HepG2 (cell line): ENCODE results near the gene GJD3. TPM values are rescaled to one million over a fixed set of nuclear protein-coding genes. Genes with fewer than 3 reads are reported as not detected.

Experiments
- ATAC-seq: fragments of 200-7000 bp; cut with Tn5 transposase; 3 replicates; pipeline ENCODE4 v1.9.1; 2020; ENCODE audit warnings: mild to moderate bottlenecking, moderate library complexity
- BruUV-seq: library from RNA; stranded (reverse); fragments of 400-500 nt; replicated peaks from 2 replicates; lab custom pipeline; 2021; lab: Mats Ljungman, UMichigan
- CTCF ChIA-PET: fragments of 300-600 bp; formaldehyde crosslinking; extraction: SDS; loops from one replicate; lab custom pipeline; 2021; ENCODE audit warnings: low total read pairs, inconsistent platforms, low intra/inter-chr PET ratio; lab: Yijun Ruan, JAX
- POLR2A ChIA-PET: fragments of 350-600 bp; sonication (Branson Sonifier 250); formaldehyde crosslinking; loops from one replicate; lab custom pipeline; 2020; ENCODE audit warnings: antibody characterized with exemption, inconsistent platforms; lab: Yijun Ruan, JAX
- DNase-seq: peaks from one replicate; pipeline ENCODE4 v3.0.0-alpha.2; 2015; ENCODE audit warnings: low spot score
- FAIRE-seq: peaks from 3 replicates; lab custom pipeline; 2011; peaks lifted over from hg19 to GRCh38; lab: Jason Lieb, UNC
- H2AFZ ChIP-seq: one replicate; pipeline ENCODE4 v1.6.1; 2011; ENCODE audit warnings: low read length, inconsistent platforms
- H3K27ac ChIP-seq: fragments of 300-600 bp; 3 replicates; pipeline ENCODE4 v1.8.0; 2011; ENCODE audit warnings: mixed run types, mild to moderate bottlenecking, mixed read lengths, low read length, inconsistent platforms; ENCODE audit not compliant: insufficient read depth; ENCODE audit errors: extremely low read length
- H3K27me3 ChIP-seq, 2 experiments: fragments of 200-600 bp in 1 of 2; 2 replicates in 1 of 2; 3 replicates in 1 of 2; pipeline versions ENCODE4 v1.6.0 to v1.8.0; 2011; ENCODE audit warnings: low read length in 2 of 2, mild to moderate bottlenecking in 2 of 2, moderate library complexity in 2 of 2, inconsistent platforms in 1 of 2; ENCODE audit not compliant: insufficient read depth in 2 of 2, control insufficient read depth in 1 of 2
- H3K36me3 ChIP-seq, 2 experiments: fragments of 200-600 bp in 1 of 2; replicated peaks in 1 of 2; 2 replicates in 1 of 2; 3 replicates in 1 of 2; pipeline versions ENCODE4 v1.5.1 to v1.8.0; 2011; ENCODE audit warnings: low read length in 2 of 2, inconsistent platforms in 1 of 2; ENCODE audit not compliant: insufficient read depth in 2 of 2, control insufficient read depth in 1 of 2
- H3K4me1 ChIP-seq: 2 replicates; pipeline ENCODE4 v1.5.1; 2012; ENCODE audit warnings: low read length, inconsistent platforms; ENCODE audit not compliant: insufficient read depth
- H3K4me2 ChIP-seq: 2 replicates; pipeline ENCODE4 v1.6.0; 2011; ENCODE audit warnings: low read depth, low read length, inconsistent platforms
- H3K4me3 ChIP-seq, 3 experiments: fragments of 200-600 bp in 1 of 3; sonication (generic), shearing (Covaris generic) in 1 of 3; replicated peaks in 1 of 3; 2 replicates each; pipeline ENCODE4 v1.5.1; 2011 to 2016; ENCODE audit warnings: low read length in 3 of 3, inconsistent platforms in 2 of 3, low read depth in 2 of 3, mild to moderate bottlenecking in 2 of 3, control low read depth in 1 of 3, mixed read lengths in 1 of 3; ENCODE audit not compliant: insufficient read depth in 1 of 3
- H3K79me2 ChIP-seq: one replicate; pipeline ENCODE4 v1.6.1; 2011; ENCODE audit warnings: low read length, inconsistent platforms; ENCODE audit not compliant: insufficient read depth
- H3K9ac ChIP-seq: 2 replicates; pipeline ENCODE4 v1.6.0; 2011; ENCODE audit warnings: mild to moderate bottlenecking, low read depth, low read length, inconsistent platforms; ENCODE audit not compliant: insufficient read depth
- H3K9me3 ChIP-seq: 2 replicates; pipeline ENCODE4 v1.5.1; 2012; ENCODE audit warnings: mild to moderate bottlenecking, low read length
- H4K20me1 ChIP-seq: 2 replicates; pipeline ENCODE4 v1.6.0; 2011; ENCODE audit warnings: inconsistent platforms, mild to moderate bottlenecking, low read length, moderate library complexity; ENCODE audit not compliant: insufficient read depth
- BHLHE40 ChIP-seq: IDR thresholded peaks from 2 replicates; pipeline ENCODE4 v1.6.1; 2011; ENCODE audit warnings: low read length, improper control_type of control experiment
- CREB1 ChIP-seq, 2 experiments: fragments of 450-650 bp in 1 of 2; IDR thresholded peaks; 2 replicates each; pipeline ENCODE4 v1.6.1; 2016 to 2017; ENCODE audit warnings: control low read depth in 1 of 2, mild to moderate bottlenecking in 1 of 2, missing compliant biosample characterization in 1 of 2, missing genetic modification characterization in 1 of 2
- ISL2 ChIP-seq: sonication (generic); formaldehyde crosslinking; IDR thresholded peaks from 2 replicates; pipeline ENCODE4 v1.5.0; 2020; ENCODE audit warnings: missing genetic modification reagents
- NFKBIZ ChIP-seq: IDR thresholded peaks from 2 replicates; pipeline ENCODE4 v1.6.1; 2018; ENCODE audit warnings: missing genetic modification reagents, missing compliant biosample characterization
- NR2F1 ChIP-seq, 2 experiments: fragments of 450-650 bp in 1 of 2; formaldehyde crosslinking in 1 of 2; IDR thresholded peaks; 2 replicates each; pipeline versions ENCODE4 v1.5.0 to v1.6.1; 2016 to 2020; ENCODE audit warnings: mild to moderate bottlenecking in 1 of 2, missing compliant biosample characterization in 1 of 2, missing genetic modification reagents in 1 of 2, moderate library complexity in 1 of 2
- NR2F2 ChIP-seq: IDR thresholded peaks from 2 replicates; pipeline ENCODE4 v1.6.1; 2012; ENCODE audit warnings: low read depth, inconsistent platforms, borderline replicate concordance
- RXRA ChIP-seq: sonication (generic); formaldehyde crosslinking; IDR thresholded peaks from 2 replicates; pipeline ENCODE4 v1.5.1; 2020; ENCODE audit warnings: missing genetic modification reagents
- TBX3 ChIP-seq: fragments of 450-650 bp; IDR thresholded peaks from 2 replicates; pipeline ENCODE4 v1.6.1; 2017; ENCODE audit warnings: antibody characterized with exemption, mild to moderate bottlenecking, inconsistent platforms, borderline replicate concordance
- YEATS4 ChIP-seq: sonication (generic); formaldehyde crosslinking; IDR thresholded peaks from 2 replicates; pipeline ENCODE4 v1.4.0; 2020; ENCODE audit warnings: missing genetic modification reagents, borderline replicate concordance
- ZFP1 ChIP-seq: IDR thresholded peaks from 2 replicates; pipeline ENCODE4 v1.6.1; 2016
- ZFP62 ChIP-seq: sonication (generic); formaldehyde crosslinking; IDR thresholded peaks from 2 replicates; pipeline ENCODE4 v1.4.0; 2020; ENCODE audit warnings: missing genetic modification reagents
- ZNF468 ChIP-seq: sonication (generic); formaldehyde crosslinking; IDR thresholded peaks from 2 replicates; pipeline ENCODE4 v1.8.0; 2022; ENCODE audit warnings: mild to moderate bottlenecking, moderate library complexity, missing genetic modification reagents
- ZNF816 ChIP-seq: sonication (generic); formaldehyde crosslinking; IDR thresholded peaks from 2 replicates; pipeline ENCODE4 v1.8.0; 2022; ENCODE audit warnings: missing genetic modification reagents, mild to moderate bottlenecking, borderline replicate concordance
- WGBS: methylation state at CpG from one replicate; pipeline ENCODE4 v1.1.6; 2017; ENCODE audit warnings: low lambda C conversion rate; 5-methylcytosine and 5-hydroxymethylcytosine counted together
- in situ Hi-C: cut with HindIII; loops from 2 replicates; pipeline ENCODE4 v1.10.0; 2017; ENCODE audit warnings: low pct_unique_long_range_greater_than_20kb; ENCODE audit not compliant: extremely low pct_ligation_motif_present
- intact Hi-C: fragments of 100-400 bp; cut with micrococcal nuclease; formaldehyde crosslinking; loops from one replicate; pipeline ENCODE4 v1.10.0; 2022; ENCODE audit not compliant: unreplicated experiment
- polyA plus RNA-seq, 8 experiments: library from polyadenylated mRNA; depleted of rRNA in 3 of 8; stranded (reverse) in 7 of 8; unstranded in 1 of 8; fragments of >200 nt; fragmentation: Illumina TruSeq in 4 of 8; extraction: Trizol in 4 of 8; gene quantifications; 2 replicates each; pipeline versions ENCODE4 v1.2.1 to v1.2.3, GENCODE V29; 2011 to 2016; ENCODE audit warnings: low read depth in 4 of 8, missing spikeins in 1 of 8, mixed read lengths in 1 of 8; ENCODE audit not compliant: insufficient read depth in 1 of 8
- total RNA-seq, 5 experiments: library from RNA; depleted of rRNA; stranded (reverse); fragments of >200 nt; fragmentation: Illumina TruSeq; extraction: Trizol; gene quantifications; 2 replicates each; pipeline ENCODE4 v1.2.3, GENCODE V29; 2016; ENCODE audit warnings: low read depth in 1 of 5
- TF ChIP-seq, protein P1 (sequence below): sonication (generic); formaldehyde crosslinking; IDR thresholded peaks from 2 replicates; pipeline ENCODE4 v1.9.0; 2022; ENCODE audit warnings: missing genetic modification reagents, mild to moderate bottlenecking, borderline replicate concordance
- TF ChIP-seq, protein P2 (sequence below): sonication (generic); formaldehyde crosslinking; IDR thresholded peaks from 2 replicates; pipeline ENCODE4 v1.4.0; 2020; ENCODE audit warnings: missing genetic modification reagents, low read depth, mild to moderate bottlenecking, borderline replicate concordance
- TF ChIP-seq, protein P3 (sequence below): sonication (generic); formaldehyde crosslinking; IDR thresholded peaks from 2 replicates; pipeline ENCODE4 v1.8.1; 2023; ENCODE audit warnings: missing genetic modification reagents, mild to moderate bottlenecking, borderline replicate concordance

The GJD3 gene
- total and polyA plus RNA-seq, 2 of the 13 experiments (the other 11 are each of a cell fraction or from before 2014, with no cell fraction given) = not detected

DNA sequence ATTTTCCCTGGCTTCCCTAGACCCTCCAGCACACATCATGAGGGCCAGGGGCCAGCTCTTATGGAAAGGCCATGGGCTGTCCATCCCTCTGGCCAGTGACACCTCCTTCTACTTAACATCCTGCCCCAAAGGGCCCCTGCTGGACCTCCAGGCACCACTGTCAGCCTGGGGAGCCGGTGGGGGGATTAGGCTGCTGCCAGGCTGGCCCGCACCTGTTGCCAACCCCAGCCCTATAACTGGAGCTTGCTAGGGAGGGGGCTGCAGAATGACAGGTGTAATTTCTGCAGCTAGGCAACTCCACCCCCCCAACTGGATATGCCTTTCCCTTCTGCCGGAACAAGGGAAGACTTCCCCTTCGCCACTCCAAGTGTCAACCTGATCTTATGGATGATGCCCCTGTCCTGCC is 43.0 kb downstream of the GJD3 start:
- in situ Hi-C loops = no loop called here
- no peak overlapping the region for H2AFZ ChIP-seq
- TF ChIP-seq RXRA (CRISPR knock-in tag) (no peak), ZNF468 (CRISPR knock-in tag) (no peak), YEATS4 (CRISPR knock-in tag) (no peak), TBX3 (no peak), BHLHE40 (no peak), ZNF816 (no peak), NFKBIZ (CRISPR knock-in tag) (no peak), ZFP1 (CRISPR knock-in tag) (no peak), ZFP62 (CRISPR knock-in tag) (no peak), ISL2 (no peak), CREB1 (IDR thresholded peaks at IDR 0.05) (no peak), CREB1 (CRISPR knock-in tag; IDR thresholded peaks at IDR 0.05) (no peak), NR2F1 (CRISPR knock-in tag; IDR thresholded peaks at IDR 0.05) (no peak), NR2F2 (no peak)
- TF ChIP-seq, protein P1, sequence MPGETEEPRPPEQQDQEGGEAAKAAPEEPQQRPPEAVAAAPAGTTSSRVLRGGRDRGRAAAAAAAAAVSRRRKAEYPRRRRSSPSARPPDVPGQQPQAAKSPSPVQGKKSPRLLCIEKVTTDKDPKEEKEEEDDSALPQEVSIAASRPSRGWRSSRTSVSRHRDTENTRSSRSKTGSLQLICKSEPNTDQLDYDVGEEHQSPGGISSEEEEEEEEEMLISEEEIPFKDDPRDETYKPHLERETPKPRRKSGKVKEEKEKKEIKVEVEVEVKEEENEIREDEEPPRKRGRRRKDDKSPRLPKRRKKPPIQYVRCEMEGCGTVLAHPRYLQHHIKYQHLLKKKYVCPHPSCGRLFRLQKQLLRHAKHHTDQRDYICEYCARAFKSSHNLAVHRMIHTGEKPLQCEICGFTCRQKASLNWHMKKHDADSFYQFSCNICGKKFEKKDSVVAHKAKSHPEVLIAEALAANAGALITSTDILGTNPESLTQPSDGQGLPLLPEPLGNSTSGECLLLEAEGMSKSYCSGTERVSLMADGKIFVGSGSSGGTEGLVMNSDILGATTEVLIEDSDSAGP = no peak
- TF ChIP-seq, protein P2, sequence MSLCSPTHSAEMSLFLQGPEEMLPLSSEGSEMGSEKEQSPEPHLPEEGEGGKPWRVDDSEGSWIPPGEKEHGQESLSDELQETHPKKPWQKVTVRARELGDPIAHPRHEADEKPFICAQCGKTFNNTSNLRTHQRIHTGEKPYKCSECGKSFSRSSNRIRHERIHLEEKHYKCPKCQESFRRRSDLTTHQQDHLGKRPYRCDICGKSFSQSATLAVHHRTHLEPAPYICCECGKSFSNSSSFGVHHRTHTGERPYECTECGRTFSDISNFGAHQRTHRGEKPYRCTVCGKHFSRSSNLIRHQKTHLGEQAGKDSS (CRISPR knock-in tag) = no peak
- TF ChIP-seq, protein P3, sequence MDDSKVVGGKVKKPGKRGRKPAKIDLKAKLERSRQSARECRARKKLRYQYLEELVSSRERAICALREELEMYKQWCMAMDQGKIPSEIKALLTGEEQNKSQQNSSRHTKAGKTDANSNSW = no peak
- 94% methylated on average over 3 of the region's 4 CpGs for WGBS
- no peak overlapping the region for H3K4me2 ChIP-seq
- intact Hi-C loops = no loop called here
- peaks cover 86% of the 10 kb centered on the region for H3K4me1 ChIP-seq
- no peak overlapping the region for H3K9ac ChIP-seq
- H3K79me2 ChIP-seq = peaks cover 34% of the 10 kb centered on the region
- ChIA-PET POLR2A (interaction anchor here (0.9 to 1.1 kb wide), 2 partner anchors 11 to 20 kb away, joined by 4 read pairs; no protein-coding TSS in a partner anchor), CTCF (no interaction called here)
- no peak overlapping the region for H3K4me3 ChIP-seq
- no peaks in the 10 kb centered on the region for H3K9me3 ChIP-seq
- no TSS peak for BruUV-seq
- peaks cover 25% of the 10 kb centered on the region; the same call in 1 of the 2 replicates for H4K20me1 ChIP-seq
- FAIRE-seq = no peak
- ATAC-seq = no peak
- no peak for DNase-seq
- H3K36me3 ChIP-seq = no peaks in the 10 kb centered on the region
- H3K27ac ChIP-seq = no peak overlapping the region
- no peaks in the 10 kb centered on the region; a peak in 1 of 5 replicates for H3K27me3 ChIP-seq
